Myocyte (in vitro differentiated cells): ENCODE measurements around the gene EML5. TPM values are rescaled to one million over a fixed set of nuclear protein-coding genes. Genes with fewer than 3 reads are reported as not detected.
"Not testable (repeated sequence)": the region's sequence is repeated elsewhere in the genome, so short reads cannot be mapped to it uniquely, and the experiment has no call there.

Experiments used
- DNase-seq: peaks from one replicate; pipeline ENCODE4 v3.0.0-alpha.2; 2012; ENCODE audit warnings: low read depth
- polyA plus RNA-seq: library from polyadenylated mRNA; unstranded; fragments of >200 nt; gene quantifications from one replicate; pipeline ENCODE4 v1.2.1, GENCODE V29; 2012; ENCODE audit warnings: missing spikeins
- total RNA-seq: library from RNA; depleted of rRNA; stranded (reverse); fragments of >200 nt; gene quantifications from 2 replicates; pipeline ENCODE4 v1.2.3, GENCODE V29; 2014

The EML5 gene
- 0.10 TPM in 1 of 2 replicates, not detected in the other for total RNA-seq
- polyA plus RNA-seq: not detected

DNA sequence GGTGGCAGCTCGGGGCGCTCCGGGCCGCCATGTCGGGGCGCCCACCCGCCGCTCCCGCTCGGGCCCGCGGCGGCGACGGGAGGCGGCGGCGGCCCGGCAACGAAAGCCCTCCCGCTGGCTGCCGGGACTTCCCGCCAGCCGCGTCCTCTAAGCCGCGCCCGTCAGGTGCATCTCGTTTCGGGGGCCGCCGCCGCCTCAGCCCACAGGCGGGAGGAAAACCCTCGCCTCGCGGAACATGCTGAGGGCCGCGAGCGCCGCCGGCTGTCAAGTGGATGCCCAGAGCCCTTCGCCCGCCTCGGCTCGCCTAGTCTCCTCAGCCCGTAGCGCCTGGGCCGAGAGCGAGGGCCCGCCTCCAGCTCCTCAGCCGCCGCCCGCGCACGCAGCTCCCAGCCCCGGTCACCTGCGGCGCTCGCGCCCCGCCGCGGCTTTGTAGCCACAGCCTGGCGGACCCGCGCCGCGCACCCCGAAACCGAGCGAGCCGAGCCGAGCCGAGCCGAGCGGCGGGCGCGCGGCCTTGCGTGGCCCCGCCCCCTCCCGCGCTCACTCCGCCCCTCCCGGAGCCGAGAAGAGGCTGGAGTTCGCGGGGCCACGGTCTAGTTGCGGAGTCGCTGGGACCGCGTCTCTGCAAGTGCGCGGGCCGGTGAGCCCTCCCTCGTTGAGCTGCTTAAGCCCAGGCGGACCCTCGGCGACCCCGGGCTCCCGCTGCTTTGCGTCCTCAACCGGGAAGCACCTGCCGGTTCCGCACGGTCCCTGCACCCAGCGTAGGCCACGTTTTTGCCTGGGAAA, at the start of gene EML5:
Gene EML5, minus strand, starts transcription at position 481 of the 786 bp plus-strand sequence. Its CDS starts 450 bp downstream, at position 31.
- DNase-seq: peak; percentile 57

DNA sequence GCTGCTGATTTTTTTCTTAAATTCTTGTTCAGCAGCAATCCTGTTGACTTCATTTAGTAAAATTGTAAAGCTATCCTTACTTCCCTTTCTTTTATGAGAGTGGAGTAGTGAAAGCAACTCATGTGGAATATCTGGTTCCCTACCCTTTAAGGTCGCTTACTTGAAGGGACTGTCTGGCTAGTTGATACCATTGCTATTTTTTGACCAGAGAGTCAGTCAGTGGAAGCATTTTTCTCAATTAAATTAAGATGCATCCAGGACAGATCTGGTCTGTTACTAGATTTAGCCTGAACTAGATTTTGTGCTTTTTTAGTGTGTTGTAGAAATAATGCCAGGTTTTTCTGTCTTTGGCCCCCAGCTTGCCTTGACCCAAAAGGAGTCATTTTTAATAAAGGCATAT, 49.7 kb upstream of the EML5 start:
- no peak for DNase-seq

DNA sequence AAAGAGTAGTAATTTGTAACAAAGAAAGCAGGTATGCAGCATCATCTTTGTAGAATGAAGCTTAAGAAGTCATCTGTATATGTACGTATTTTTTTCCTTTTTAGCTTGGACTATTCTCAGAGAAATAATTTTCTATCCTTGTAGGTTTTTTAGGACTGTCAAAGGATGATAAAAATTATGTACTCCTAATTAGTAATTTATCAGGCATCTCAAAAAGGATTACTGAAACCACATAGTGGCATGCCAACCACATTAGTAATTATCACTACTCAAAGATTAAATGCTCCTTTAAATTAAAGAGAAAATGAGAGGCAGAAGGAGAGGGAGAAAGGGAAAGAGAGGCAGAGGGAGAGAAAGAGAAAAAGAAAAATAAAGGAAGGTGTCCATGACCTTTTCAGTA, 49.0 kb upstream of the EML5 start:
- DNase-seq: no peak

DNA sequence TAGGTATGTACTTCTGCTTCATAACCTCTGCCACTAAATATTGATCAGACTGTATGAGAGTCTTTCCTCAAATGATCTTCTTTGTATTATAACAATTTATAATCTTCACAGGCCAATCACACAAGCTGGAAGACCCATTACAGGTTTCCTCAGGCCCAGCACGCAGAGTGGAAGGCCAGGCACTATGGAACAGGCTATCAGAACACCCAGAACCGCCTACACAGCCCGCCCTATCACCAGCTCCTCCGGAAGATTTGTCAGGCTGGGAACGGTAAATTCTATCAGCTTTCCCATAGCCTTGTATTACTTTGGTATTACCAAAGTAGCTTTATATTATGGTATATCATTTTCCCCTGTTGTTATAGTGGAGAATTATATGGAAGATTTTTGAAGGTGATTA, 48.2 kb upstream of the EML5 start:
- DNase-seq: no peak

DNA sequence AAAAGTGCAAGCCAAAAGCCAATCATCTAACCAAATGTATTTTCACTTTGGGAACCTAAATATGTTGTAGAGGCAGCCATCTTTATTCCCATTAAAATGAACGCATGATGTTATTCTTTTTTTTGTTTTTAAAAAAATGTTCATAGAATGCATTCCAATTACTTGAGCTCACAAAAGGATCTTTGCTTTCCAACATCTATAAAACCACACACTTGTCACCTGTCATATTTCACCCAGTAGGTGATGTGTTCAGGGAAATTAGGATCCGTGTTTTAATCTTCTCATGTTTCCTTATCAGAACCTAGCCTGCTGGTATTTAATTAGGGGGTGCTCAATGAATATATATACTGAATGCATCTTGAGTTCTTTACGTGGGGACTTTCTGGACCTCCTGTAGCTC, 45.3 kb upstream of the EML5 start:
- no peak for DNase-seq

DNA sequence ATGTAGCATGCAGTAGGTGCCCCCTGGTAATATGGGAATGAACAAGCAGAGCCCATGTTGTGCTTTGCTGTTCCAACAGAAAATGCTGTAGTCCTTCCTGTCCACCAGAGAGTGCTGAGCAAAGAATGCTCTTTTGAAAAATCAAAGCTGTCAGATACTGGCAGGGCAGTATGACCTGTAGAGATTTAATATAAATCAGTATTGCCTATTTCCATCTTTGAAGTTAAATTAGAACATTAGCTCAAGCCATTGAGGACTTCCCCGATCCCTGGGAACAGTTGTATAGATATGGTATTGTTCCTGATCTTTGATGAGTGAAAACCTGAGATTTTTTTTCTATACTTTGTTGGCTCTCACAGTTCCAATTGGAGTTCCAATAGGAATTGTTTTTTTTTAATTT, 44.7 kb upstream of the EML5 start:
- DNase-seq: no peak

DNA sequence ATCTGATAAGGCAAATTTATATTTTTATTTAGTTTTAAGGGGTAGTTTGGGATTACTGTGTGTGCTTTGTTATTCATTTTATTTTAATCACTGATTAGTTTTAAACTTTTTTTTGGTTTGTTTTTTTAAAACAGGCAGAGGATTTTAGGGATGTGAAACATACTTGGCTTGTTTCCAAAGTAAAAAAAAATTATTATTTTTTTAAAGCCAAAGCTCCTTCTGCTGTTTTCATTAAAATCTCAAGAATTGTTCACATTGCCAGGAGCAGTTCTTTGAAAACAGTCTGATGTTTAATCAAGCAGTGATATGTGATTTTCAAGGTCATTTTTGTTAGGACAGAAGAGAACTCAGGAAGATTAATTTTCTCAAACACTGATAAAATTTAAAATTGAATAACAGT, 42.9 kb upstream of the EML5 start:
- DNase-seq: no peak

DNA sequence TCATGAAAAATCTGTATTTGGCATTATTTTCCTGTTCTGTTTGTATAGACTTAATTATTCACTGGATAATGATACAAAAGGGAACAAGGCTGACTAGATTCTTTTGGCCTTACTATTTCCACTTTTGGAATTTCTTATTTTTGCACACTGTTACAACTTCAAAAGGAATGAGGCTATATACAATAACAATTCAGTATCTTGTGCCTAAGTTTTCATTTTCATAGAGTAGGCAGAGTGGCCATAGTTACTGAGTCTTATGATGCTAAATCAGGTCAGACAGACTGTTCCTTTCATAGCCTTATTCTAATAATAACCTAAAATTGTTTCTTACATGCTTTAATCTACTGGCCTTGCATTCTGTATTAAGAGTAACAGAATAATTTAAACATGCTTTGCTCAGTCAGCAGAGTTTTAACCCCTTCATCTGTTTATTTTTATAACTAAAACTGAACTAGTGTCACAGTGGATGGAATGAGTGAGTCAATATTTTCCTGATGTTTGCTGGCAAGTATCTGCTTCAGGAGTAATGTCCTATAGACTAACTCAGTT, 42.2 kb upstream of the EML5 start:
- DNase-seq: no peak

DNA sequence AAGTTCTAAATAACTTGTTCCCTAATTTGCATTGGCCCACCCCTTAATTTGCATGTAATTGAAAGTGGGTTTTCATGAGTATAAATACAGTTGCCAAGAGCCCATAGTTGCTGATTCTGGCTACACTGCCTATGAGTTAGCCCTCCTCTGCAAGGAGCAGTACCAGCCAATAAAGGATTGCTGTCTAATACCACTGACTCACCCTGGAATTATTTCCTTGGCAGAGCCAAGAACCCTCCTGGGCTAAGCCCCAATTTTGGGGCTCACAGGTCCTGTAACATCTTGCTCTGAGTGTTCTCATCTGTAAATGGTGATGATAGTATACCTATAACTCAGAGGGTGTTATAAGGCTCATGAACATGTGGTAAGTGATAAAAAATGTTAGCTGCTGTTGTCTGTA, 38.5 kb upstream of the EML5 start:
- DNase-seq: no peak

DNA sequence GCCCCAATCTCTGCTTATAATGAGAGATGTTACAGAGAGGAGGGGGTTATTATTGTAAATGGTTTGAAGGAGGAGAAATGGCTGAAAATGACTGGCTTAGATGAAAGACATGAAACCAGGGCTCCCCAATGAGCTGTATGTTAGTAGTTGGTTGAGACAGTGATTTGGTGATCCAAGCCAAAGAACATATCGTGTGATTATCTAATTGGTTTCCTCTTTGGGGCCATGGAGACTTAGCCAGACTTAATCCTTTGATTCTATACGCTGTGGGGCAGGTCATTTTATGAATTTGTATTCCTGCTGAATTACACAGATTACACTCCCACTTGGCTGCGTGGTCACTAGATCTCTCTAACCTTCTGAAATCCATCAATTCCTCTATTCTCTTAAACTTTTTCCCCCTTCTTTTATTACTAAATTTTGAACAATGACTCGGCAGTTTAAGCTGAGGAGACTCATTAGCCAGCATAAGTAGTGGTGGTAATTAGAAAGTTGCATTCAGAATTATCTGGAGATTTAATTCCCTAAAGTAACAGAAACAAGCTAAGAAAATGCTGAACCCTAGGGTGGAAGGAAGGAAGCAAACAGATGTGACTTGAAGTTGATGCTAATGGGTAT, 37.0 kb upstream of the EML5 start:
- DNase-seq: no peak

DNA sequence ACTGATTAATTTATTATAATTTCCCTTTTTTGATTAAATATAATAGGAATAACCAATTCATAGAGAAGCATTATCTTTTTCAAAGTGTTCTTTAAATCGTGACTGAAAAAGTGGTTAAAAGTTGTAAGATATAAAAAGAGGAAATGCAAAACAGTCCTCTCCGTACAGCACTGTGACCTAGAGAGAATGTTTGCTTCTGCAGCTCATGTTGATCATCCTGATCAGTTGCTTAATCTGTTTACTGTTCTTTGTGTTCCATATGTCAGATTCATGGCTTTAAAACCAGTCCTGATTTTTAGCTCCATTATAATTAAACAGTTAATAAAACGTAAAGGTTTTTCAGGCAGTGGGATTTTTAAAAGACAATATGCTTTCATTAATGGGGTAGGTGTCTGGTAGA, 36.4 kb upstream of the EML5 start:
- no peak for DNase-seq

DNA sequence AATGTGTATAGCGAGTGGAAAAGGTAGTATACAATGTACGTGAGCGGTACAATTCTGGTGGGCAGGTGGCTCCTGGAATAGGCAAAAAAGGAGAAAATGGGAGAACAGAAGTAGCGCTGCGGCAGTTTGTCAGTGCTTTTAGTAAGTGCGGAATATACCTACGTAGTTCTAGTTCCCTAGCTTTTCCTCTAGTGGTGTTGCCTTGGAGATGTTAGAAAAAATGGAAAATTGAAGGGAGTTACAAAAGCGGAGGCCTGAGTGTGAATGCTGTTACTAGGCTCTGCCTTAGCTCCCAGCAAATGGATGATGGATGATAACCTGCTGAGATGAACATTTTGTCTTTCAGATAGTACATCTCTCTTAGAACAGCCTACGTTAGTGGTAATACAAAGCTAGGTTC, 32.8 kb upstream of the EML5 start:
- no peak for DNase-seq

DNA sequence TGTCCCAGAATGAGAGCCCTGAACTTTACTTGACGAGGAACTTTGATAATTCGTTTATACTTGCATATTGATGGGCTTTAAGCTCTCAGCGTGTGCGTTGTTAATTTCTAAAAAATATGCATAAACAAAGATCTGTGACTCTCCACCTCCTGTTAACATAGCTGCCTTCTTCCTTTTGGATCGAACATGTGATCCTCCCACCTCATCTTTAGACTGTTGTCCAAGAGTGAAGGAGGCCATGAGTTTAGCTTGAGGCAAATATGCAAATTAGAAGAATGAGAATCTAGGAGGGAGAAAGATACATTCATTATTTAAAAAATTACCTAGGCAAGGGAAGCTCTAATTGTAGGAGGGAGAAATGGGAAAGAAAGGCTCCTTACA, 32.3 kb upstream of the EML5 start:
- no peak for DNase-seq

DNA sequence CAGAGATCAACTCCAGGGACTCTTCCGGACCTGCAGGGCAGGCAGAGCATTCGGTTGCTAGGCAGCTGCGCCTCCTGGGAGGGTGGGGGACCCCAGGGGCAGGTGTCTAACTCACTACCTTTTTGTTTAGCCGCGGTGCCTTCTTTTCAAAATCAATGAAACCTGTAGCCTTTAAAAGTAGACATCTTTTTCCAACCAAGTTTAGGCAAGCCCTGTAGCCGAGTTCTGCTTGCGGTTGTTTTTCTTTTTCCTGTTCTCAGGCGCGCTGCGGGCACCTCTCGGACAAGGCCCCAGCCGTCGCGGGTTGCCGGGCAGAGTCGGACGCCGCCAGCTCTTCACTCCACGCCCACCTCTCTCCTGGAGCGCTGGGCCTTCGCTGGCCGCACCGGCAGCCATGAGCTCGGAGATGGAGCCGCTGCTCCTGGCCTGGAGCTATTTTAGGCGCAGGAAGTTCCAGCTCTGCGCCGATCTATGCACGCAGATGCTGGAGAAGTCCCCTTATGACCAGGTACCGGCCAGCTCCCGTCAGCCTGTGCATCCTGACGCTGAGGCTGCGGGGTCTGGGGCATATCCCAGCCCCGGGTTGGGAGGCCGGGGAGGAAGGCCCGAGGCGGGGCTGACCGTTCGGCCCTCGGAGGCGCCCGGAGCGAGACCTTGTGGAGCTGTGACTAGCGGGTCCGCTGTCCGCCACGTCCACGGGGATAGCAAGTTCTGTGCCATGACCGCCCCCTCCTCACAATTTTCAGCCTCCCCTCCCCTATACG, 31.7 kb upstream of the EML5 start, which contains the start of gene TTC8:
Gene TTC8, plus strand, starts transcription at position 338 of the 764 bp plus-strand sequence. Its CDS starts 57 bp downstream, at position 395.
- DNase-seq: peak; percentile 89

DNA sequence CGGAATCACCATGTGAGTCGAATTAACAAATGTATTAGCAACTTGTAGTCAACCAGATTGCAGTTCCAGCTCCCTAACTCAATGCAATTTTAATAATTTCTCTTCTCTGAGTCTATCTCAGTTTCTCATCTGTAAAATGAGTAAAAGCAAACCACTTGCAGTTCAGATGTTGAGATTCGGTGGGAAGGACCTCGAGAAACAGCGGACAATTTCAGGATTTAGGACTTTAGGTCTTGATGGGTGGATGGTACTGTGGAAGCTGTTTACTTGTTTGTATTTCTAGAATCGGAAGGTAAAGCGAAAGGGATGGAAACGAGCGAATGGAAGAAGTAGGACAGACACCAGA, 31.2 kb upstream of the EML5 start:
- DNase-seq: no peak

DNA sequence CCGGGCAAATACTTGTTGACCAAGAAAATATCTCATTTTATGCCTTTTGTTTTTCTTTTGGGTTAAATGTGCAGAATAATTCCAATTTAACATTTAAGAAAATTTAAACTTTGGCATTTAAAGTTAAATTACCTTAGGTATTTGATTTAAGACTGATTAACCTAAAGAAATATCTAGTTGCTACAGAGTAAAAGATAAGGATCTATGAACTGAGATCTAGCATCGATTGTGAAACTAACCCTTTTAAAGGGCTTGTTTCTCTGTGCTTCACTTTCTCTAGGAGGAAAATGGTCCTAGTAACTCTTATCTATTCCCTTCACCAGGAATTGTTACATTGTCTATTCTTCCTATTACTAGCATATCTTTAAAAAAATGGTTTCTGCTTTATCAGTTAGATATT, 29.1 kb upstream of the EML5 start:
- DNase-seq: no peak

DNA sequence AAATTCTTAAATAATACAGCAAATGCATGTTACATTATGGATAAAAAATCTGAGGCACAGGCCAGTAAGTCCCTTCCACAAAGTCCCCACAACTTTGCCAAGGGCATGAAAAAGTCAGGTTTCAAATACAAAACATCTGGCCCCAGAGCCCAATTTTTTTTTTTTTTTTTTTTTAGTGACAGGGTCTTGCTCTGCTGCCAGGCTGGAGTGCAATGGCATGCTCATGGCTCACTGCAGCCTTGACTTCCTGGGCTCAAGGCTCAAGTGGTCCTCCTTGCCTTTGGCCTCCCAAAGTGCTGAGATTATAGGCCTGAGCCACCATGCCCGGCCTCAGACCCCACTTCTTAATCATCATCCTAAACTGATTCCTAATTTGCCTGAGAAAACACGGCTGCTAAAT, 28.6 kb upstream of the EML5 start:
- no peak for DNase-seq

DNA sequence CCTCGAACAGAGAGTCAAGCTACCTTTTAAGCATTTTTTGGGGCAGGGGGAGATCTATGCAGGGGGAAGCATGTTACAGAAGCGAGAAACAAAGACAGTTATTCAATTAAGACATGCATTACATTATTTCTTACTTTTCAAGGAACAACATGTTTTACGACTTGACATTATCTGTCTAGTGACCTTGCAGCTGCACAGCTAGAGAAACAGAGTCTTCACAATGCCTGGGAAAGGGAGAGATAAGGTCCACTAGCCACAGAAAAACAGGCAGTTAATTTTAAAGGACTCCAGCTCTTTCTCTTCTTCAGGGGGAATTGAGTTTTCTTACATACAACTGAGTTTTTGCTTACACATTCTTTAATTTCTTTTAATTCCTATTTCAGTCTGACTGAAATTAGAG, 26.9 kb upstream of the EML5 start:
- DNase-seq: not testable (repeated sequence)

DNA sequence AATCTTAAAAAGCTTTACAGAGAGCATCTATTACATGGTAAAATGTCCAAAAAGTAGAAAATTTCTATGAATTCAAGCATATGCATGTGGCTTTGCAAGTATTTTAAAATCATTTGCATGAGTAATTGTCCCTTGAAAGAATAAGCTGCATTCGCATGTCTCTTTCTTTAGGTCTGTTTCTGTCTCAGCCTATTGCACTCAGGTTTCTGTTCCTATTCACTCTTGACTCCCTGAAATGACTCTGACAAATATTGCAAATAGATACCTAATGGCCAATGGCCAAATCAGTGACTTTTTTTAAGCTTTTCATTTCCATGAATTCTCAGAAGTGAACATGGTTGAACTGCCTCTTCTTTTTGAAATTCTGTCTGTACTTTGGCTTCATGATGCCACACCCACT, 25.3 kb upstream of the EML5 start:
- DNase-seq: no peak

DNA sequence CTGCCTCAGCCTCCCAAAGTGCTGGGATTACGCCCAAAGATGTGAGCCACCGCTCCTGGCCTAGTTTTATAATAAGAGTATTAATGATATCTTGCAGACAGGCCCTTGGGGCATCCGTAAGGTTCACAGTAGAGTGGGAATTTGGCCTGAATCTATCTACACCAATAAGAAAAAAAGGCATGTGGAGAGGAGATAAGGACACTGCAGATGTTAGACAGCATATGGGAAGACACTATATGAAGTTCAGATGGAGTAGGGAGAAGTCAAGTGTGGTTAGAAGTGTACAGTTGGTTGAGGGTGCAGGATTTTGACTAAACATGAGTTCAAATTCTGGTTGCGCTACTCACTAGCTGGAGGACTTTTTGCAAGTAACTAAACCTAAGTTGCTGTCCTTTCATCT, 23.2 kb upstream of the EML5 start:
- no peak for DNase-seq

DNA sequence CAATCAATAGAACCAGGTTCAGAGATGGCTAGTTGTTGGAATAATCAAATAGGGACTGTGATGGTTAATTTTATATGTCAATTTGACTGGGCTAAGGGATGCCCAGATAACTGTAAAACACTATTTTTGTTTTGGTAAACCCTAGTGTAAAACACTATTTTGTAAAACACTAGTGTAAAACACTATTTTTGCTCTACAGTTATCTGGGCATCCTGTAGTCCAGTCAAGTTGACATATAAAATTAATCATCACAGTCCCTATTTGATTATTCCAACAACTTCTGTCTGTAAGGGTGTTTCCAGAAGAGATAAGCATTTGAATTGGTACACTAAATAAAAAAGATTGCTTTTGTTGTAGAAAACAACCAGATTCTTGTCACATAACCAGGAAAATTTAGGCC, 15.6 kb upstream of the EML5 start:
- DNase-seq: no peak

DNA sequence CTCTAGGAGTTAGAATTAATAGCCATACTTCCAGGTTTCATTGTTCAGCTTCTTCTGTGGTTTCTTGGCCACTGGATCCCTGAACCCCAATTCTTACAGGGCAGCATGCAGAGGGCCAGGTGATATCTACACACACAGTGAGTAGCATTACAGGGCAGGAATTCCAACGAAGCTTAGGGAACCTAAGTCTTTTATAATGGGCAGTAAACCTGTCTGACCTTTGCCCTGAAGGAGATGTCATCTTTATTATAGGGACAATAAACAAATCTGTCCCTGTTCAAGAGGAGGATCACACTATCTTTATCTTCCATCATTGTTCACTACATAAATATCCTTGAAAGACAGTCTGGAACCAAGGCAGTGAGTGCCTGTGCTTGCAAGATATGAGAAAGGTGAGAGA, 11.7 kb upstream of the EML5 start:
- no peak for DNase-seq
